Measurements from ENCODE around the gene SFRP2.

Gene SFRP2

GRCh38 chr4:153788413-153789276 lies at the start of gene SFRP2:
SFRP2 (minus strand) TSS chr4:153789083; CDS start chr4:153788835, 248 bp downstream.
- no peak for DNase-seq (ENCODE audit: low read depth)
- H3K4me3 ChIP-seq (ENCODE audit: low read depth, low read length), result peak within 1 kb of the TSS; percentile 46

- H3K4me3 ChIP-seq (ENCODE audit: low read depth, low read length), result no peak overlapping the region
- no peak for DNase-seq (ENCODE audit: low read depth)
Observed at GRCh38 chr4:153838564-153838963, 49.7 kb upstream of the SFRP2 start.

GRCh38 chr4:153834901-153835300 lies 46.0 kb upstream of the SFRP2 start:
- no peak for DNase-seq (ENCODE audit: low read depth)
- no peak overlapping the region for H3K4me3 ChIP-seq (ENCODE audit: low read depth, low read length)

DNA sequence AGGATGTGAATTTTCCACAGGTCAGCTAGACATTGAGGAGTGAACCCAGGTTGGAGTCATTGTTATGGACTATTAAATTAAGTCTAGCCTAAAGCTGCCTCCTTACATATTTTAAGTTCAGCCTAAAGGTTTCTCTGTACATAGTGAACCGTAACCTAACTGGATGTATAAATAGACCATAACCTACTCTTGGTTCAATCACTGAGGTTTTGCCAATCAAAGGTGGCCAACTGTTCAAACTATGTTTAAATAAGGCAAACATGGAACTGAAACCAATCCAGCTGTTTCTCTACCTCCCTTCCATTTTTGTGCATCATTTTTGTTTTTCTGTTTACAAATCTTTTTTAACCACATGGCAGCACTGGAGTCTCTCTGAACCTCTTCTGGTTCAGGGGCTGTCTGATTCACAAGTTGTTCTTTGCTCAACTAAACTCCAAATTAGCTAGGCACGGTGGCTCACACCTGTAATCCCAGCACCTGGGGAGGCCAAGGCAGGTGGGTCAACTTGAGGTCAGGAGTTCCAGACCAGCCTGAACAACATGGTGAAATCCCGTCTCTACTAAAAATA lies 43.9 kb upstream of the SFRP2 start:
- no peak for DNase-seq (ENCODE audit: low read depth)
- H3K4me3 ChIP-seq (ENCODE audit: low read depth, low read length), result no peak overlapping the region

GRCh38 chr4:153832054-153832453 lies 43.2 kb upstream of the SFRP2 start:
- no peak overlapping the region for H3K4me3 ChIP-seq (ENCODE audit: low read depth, low read length)
- DNase-seq (ENCODE audit: low read depth), result no peak

DNA sequence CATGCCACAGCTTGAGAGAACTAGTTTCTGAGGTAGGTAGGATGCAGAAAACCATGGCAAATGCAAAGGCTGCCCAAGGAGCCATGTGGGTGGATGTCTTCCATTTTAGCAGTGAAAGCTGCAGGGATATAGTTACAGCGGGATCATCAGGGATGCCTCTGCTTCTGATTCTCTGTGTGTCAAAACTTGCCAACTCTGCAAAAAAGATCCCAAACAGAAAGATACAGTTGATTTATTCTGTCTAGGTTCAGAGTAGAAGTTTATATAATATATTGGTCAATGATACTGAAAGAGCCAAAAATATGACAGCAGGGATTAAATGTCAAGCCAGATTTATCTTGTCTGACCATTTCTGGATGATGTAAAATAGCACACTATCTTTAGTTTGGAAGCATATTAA lies 42.4 kb upstream of the SFRP2 start:
- no peak for DNase-seq (ENCODE audit: low read depth)

DNA sequence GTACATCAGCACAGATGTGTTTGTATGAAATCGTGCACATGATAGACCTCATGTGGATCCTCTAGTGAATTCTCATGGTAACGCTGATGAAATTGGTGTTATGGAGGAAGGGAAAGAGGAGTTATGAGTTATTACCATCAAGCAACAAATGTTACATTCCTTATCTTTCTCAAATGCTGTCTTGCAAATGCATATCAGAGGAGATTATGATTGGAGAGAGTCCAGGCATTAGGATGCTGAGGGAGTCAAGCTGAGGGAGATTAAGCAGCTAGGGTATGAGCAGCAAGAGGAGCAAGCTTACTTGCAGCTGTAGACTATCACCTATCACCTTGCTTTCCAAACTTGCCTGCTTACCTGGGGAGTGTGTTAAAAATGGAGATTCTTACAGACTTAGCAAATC lies 36.8 kb upstream of the SFRP2 start:
- DNase-seq (ENCODE audit: low read depth), result no peak
- no peak overlapping the region for H3K4me3 ChIP-seq (ENCODE audit: low read depth, low read length)

More for the DNA sequence above, 42.4 kb upstream of the SFRP2 start:
- H3K4me3 ChIP-seq (ENCODE audit: low read depth, low read length), result no peak overlapping the region

DNA sequence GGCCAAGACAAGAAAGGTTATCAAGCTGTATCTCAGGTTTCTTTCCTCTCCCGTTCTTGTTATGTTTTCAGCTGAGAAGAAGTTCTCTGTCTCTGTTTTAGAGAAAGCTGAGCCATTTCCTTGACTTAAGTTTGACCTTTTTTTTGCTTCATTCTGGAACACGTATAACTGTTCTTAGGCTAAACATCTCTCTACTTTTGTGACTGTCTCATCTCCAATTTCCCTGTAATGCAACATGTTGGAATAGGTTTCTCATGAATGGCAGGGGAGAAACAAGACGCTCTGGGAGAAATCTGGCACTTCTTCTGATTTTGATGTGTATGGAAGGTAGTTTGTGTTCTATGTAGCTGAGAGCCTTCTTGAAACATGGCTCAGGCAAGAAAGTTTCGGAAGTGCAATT lies 36.2 kb upstream of the SFRP2 start:
- no peak for DNase-seq (ENCODE audit: low read depth)

DNA sequence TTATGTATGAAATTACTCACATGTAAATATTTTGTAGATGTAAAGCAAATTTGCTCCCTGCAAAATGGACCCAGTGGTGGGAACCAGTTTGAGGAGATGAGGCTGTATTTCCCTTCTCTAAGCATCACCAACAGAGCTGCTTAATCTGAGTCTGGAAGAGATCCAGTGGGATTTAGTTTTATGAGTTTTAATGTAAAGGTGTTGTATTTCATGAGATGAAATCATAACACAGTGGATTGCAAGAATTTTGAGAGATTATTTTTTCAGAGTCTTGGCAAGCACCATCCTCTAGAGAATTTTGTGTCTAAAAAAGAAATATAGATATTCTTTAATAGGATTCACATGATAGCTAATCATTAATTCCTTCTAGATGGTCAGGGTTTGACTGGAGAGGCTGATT lies 35.6 kb upstream of the SFRP2 start:
- no peak overlapping the region for H3K4me3 ChIP-seq (ENCODE audit: low read depth, low read length)
- DNase-seq (ENCODE audit: low read depth), result no peak

More for the DNA sequence above, 36.2 kb upstream of the SFRP2 start:
- H3K4me3 ChIP-seq (ENCODE audit: low read depth, low read length), result no peak overlapping the region

DNA sequence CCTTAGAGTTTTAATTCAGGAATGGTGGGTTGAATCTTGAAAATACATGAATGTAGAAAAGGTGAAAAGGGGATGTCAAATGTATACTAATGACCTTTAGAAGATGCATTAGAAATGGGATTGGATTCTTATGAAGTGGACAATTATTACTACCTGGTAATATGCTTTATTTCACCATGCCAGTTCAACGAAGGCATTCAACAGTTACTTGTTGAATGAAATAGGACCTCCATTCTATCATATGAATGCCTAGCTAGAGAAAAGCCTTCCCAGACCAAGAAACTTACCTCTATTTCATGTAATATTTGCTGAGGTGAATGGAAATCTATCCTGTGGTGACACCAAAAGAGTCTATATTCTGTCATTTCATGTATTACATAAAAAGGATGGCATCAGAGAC lies 34.6 kb upstream of the SFRP2 start:
- DNase-seq (ENCODE audit: low read depth), result no peak
- no peak overlapping the region for H3K4me3 ChIP-seq (ENCODE audit: low read depth, low read length)

DNA sequence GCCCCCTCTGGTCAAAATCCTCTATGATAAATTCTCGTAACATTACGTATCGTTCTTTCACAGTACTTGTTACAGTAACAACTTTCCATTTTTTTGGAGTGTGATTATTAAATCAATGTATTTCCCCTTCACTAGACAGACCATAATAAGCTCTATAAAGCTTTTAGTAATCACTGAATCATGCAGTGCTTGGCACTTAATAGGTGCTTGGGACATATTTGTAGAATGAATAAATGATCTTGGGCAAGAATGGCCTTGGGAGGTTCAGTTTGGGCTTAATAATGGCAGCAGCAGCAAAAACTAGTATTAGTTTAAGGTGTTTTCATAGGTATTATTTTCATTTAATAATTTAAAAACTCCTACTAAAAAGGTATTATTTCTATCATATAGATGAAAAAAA lies 33.4 kb upstream of the SFRP2 start:
- no peak for DNase-seq (ENCODE audit: low read depth)
- no peak overlapping the region for H3K4me3 ChIP-seq (ENCODE audit: low read depth, low read length)

GRCh38 chr4:153817466-153817865 lies 28.6 kb upstream of the SFRP2 start:
- no peak overlapping the region for H3K4me3 ChIP-seq (ENCODE audit: low read depth, low read length)
- DNase-seq (ENCODE audit: low read depth), result no peak

DNA sequence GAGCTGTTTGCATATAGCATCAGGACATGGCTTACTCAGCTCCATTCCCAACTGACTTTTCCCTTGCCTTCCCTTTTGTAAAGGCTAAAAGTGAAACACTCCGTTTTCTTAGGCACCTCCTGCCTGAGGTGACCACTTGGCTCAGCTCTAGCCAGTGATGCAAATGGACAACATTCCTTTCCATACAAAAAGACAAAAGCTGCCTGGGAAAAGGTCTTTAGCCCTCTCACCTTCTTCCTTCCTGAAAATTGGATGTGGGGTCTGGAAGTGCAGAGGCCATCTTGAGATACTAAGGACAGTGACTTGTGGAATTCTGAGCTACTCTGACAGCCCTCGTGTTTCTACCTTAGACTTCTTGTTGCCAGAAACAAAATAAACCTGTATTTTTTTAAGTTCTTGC lies 27.7 kb upstream of the SFRP2 start:
- DNase-seq (ENCODE audit: low read depth), result no peak
- no peak overlapping the region for H3K4me3 ChIP-seq (ENCODE audit: low read depth, low read length)

DNA sequence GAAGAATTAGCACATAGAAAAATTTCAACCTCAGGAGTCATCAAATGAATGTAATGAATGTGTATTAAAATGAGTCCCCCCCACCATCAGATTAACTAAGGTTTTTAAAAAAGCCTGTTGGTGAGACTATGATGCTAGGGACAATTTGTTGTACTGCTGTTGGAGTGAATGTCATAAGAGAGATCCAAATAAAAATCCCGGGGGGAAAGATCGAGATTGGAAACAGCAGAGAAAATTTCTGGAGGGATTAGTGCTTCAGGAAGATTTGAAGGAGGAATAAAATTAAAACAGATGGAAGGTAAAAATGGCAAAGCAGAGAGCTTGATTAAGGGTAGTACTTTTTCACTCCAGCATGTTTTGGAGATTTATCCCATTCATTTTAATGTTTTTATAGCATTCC lies 25.9 kb upstream of the SFRP2 start:
- no peak for DNase-seq (ENCODE audit: low read depth)

DNA sequence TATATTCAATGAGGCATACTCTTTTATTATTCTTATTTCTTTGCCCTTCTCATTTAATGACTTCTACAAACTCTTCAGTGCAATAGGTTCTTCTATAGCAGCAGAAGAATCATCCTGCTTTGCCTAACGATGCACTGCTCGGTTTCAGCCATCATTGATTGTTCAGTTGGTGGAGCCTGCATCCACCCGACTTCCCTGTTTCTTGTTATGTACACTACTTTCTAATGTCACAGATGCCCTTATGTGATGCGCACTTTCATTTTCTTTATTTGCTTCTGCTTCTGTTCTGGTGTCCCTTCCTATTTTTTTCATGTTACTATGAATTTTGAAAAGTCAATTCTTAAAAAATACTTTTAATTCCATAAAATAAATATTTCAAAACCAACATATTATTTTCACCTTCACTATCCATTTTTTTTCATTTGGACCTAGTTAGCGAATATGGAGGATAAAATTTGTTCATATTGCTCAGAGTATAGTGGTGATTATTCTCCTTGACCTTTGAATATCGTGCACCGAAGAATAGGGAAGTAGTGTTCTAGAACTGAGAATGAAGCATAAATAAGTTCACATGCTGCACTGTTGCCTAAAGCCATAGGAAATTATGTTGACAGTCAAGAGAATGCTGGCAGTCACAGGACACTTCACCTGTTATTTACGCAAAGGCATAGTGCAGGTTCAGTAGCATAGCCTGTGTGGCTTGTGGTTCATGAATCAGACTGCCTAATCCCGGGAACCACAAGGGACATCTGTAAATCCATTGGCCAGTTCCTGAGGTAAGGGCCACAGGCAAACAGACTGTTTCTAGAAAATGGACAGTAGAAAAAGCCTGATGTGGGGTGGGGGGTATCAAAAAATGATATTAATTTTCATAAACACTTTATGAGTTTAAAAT lies 21.3 kb upstream of the SFRP2 start:
- no peak overlapping the region for H3K4me3 ChIP-seq (ENCODE audit: low read depth, low read length)
- no peak for DNase-seq (ENCODE audit: low read depth)

More for the DNA sequence above, 25.9 kb upstream of the SFRP2 start:
- H3K4me3 ChIP-seq (ENCODE audit: low read depth, low read length), result no peak overlapping the region

DNA sequence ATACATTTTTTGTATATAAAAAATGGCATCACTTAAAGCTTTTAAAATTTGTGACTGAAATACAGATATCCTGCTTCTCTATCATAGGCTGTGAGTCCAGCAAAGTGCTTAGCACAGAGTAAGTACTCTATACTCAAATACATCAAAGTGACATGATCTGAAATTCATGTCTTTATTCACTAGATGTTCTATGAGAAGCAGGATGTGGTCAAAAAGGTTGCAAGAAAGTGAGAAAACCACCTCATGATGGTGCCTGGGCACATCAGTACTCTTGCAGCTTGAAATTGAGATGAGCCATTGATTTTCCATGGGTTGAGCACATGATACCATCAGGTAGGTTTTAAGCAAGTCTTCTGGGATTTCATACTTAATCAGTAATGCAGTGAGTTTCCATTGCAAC lies 20.4 kb upstream of the SFRP2 start:
- no peak overlapping the region for H3K4me3 ChIP-seq (ENCODE audit: low read depth, low read length)
- no peak for DNase-seq (ENCODE audit: low read depth)

DNA sequence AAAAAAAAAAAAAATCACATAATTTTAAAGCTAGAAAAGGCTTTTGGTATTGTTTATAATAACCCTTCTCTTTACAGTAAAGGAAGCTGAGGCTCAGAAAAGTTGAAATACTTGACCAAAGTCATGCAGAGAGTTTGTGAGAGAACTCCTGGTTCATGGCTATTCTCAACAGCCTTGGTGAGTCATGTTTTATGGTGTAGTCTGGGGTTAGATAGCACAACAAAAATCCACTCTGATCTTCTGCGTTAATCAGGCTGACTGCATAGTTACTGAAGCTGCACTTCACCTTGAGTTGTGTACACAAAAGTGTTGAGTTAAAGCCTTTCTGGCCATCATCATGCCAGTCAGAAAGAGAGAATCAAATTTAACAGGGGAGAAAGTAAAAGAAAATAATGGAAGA lies 19.3 kb upstream of the SFRP2 start:
- H3K4me3 ChIP-seq (ENCODE audit: low read depth, low read length), result no peak overlapping the region
- no peak for DNase-seq (ENCODE audit: low read depth)

DNA sequence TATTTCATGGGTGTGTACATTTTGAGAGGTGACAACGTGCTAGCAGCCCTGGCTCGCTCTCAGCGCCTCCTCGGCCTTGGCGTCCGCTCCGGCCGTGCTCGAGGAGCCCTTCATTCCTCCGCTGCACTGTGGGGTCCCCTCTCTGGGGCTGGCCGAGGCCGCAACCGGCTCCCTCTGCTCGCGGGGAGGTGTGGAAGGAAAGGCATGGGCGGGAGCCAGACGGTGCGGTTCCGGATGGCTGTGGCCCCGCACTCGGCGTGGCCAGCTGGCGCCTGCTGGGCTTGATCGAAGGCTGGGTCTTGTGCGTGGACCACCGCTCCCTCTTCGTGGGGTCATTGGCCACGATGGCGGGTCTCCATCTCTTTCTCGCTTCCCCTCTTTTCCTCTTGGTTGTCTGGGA lies 17.2 kb upstream of the SFRP2 start:
- H3K4me3 ChIP-seq (ENCODE audit: low read depth, low read length), result no peak overlapping the region
- DNase-seq (ENCODE audit: low read depth), result no peak

DNA sequence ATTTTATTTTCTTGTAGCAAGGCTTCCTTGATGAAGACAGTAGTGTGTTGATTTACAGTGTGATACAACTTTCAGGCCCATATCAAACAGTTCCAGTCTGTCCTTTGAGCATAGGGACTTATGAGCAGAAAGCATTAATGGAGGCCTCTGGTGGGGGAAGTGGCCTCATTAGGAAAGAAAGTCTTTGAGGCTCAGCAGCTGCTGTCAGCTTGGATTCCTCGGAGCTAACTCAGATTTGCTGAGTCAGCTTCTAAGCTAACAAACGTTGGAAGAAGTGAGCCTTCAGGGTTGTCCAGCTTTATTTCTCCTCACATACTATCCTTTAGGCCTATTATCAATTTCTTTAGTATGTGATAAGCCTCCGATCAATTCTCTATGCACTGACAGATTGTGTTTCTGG lies 15.8 kb upstream of the SFRP2 start:
- H3K4me3 ChIP-seq (ENCODE audit: low read depth, low read length), result no peak overlapping the region
- no peak for DNase-seq (ENCODE audit: low read depth)

GRCh38 chr4:153799694-153800074 lies 10.8 kb upstream of the SFRP2 start:
- no peak overlapping the region for H3K4me3 ChIP-seq (ENCODE audit: low read depth, low read length)
- DNase-seq (ENCODE audit: low read depth), result no peak
